GM21423 (cell line): ENCODE data around the gene CFC1.
"Not testable (repeated sequence)": the region's sequence is repeated elsewhere in the genome, so short reads cannot be mapped to it uniquely, and the experiment has no call there.

Source experiments
- ATAC-seq: cut with Tn5 transposase; IDR thresholded peaks from one replicate; pipeline ENCODE4 v1.9.1; 2021; ENCODE audit warnings: mild to moderate bottlenecking, moderate library complexity; ENCODE audit not compliant: unreplicated experiment

CFC1 gene

DNA sequence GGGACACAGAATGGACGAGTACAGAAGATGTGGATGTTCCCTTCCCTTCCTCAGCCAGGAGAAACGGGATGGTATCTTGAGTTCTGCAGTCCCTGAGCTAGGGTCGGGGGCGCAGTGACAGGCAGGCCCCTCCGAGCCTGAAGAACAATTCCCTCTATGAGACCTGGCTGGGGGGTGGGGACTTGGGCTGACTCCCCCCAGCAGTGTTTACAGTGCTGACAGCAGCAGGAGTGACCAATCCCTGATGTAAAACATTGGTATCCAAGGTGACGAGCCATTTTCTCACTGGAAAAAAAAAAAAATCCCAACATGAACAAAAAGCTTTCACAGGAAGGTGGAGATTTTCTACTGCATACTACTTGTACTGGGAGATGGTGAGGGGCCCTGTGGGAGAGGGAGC lies at the start of gene CFC1:
TSS of gene CFC1 (minus strand) at position 183 of the 400 bp plus-strand sequence. CDS start 288 bp downstream, outside the sequence.
- ATAC-seq: not testable (repeated sequence)

DNA sequence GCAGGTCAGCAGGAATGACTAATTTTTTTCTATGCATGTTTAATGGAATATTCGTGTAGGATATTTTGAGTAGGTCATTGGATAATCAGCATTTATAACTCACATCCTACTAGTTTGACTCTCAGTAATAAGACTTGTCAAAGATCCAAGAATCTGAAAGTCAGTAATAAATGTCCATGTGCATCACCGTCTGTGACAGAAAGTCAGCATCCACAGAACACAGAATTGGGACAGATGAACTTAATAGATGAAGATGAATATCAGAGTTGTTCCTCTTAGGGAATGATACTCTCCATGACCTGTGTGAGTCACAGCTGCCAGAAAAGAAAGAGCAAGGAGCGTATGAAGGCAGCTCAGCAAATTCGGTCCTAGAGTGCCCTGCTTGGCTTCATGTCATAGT lies 42.3 kb upstream of the CFC1 start:
- ATAC-seq: not testable (repeated sequence)

DNA sequence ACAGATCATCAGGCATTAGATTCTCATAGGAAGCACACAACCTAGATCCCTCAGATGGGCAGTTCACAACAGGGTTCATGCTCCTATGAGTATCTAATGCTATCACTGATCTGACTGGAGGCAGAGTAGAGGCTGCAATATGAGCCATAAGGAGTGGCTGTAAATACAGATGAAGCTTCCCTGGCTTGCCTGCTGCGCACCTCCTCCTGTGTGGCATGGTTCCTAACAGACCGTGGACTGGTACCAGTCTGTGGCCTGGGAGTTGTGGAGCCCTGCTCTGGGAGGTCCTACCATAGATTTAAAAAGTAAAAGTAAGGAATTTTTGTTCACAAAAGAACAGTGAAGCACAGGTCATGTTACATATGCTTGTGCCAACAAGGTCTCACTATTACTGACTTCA lies 39.6 kb upstream of the CFC1 start:
- not testable (repeated sequence) for ATAC-seq

DNA sequence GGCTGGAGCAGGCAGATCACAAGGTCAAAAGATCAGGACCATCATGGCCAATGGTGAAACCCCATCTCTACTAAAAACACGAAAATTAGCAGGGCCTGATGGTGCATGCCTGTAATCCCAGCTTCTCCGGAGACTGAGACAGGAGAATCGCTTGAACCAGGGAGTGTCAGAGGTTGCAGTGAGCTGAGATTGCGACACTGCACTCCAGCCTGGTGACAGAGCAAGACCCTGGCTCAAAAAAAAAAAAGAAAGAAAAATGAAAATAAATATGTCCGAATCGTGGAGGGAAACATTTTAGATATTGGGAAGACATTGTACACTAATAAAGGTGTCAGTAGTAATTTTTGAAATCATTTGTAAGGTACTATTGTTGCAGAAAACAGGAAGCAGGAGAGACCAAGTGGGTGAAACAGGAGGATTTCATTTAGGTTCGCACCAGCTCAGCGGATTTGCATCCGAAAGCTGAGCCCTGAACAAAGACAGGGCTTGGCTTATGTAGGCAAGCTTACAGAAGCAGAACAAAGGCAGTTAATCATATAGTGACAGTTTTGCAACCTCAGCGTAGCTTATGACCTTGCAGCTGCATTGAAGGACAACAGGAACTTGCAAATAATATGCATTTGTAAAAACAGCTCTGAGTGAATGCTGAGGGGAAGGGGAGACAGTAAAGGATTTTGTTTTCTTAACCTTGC lies 29.6 kb upstream of the CFC1 start:
- ATAC-seq: not testable (repeated sequence)

DNA sequence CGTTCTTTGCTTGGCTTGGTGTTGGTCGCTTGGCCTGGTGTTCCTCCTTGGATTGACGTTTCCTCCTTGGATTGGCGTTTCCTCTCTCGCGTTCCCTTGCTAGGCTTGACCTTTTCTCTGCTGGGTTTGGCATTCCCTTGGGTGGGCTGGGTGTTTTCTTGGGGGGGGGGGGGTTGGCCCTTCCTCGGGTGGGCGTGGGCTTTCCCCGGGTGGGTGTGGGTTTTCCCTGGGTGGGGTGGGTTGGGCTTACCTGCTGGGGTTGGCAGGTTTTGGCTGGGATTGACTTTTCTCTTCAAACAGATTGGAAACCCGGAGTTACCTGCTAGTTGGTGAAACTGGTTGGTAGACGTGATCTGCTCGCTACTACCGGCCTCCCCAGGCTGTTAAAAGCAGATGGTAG lies 11.8 kb upstream of the CFC1 start, which contains the start of gene POTEJ:
TSS of gene POTEJ (plus strand) at position 301 of the 400 bp plus-strand sequence. CDS start at position 394, 93 bp downstream.
- not testable (repeated sequence) for ATAC-seq

DNA sequence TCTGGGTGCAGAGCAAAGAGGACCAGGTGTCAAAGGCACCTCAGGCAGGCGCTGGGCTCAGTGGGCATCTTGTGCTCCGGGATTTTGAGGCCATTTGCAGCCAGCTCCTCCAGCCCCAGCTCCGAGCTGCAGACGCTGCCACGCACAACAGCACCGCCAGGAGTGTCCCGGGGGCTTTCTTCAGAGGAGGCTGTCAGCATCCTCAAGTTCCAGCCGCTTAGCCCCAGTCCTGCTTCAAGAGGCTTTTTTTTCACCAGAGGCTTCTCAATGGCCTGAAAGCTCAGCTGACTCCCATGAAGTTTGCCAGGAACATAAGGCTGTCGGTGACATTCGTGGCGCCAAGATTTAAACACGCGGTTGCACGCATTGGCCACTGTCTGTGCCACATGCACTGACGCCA lies 11.1 kb upstream of the CFC1 start:
- ATAC-seq: not testable (repeated sequence)

DNA sequence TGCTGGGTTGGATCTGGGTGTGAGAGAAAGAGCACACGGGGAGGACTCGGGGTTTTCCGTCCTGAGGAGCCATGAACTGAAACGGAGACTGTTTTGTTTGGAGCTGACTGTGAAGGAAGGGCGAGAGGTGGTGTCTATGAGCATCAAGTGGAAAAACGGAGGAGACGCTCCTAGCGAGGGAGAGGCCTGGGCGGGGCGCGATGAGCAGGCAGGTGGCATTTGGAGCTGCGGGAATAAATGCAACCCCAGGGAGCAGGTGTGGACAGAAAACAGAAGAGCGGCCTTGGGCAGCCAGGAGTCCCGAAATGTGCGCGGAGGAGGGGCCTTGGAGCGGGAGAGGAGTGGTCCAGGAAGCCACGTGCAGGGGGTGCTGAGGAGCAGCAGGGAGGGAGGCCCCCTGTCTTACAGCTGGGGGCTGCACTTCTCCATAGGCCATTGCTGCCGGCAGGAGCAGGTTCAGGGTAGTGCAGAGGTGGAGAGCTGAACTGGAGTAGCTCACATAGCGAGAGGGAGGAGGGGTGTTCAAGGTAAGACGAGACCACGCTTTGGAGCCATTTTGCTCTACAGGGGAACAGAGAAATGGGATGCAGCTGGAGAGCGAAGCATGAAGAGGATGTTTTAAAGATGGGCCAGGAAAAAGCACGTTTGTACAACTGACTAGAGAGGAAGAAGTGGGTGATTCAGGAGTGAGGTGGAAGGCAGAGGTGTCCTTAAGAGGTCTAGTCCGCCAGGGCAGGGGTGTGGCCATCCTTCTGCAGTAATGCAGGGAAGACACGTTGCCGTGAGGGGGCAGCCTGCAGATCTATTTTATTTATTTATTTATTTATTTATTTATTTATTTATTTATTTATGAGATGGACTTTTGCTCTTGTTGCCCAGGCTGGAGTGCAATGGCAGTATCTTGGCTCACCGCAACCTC lies 9.9 kb upstream of the CFC1 start:
- not testable (repeated sequence) for ATAC-seq

DNA sequence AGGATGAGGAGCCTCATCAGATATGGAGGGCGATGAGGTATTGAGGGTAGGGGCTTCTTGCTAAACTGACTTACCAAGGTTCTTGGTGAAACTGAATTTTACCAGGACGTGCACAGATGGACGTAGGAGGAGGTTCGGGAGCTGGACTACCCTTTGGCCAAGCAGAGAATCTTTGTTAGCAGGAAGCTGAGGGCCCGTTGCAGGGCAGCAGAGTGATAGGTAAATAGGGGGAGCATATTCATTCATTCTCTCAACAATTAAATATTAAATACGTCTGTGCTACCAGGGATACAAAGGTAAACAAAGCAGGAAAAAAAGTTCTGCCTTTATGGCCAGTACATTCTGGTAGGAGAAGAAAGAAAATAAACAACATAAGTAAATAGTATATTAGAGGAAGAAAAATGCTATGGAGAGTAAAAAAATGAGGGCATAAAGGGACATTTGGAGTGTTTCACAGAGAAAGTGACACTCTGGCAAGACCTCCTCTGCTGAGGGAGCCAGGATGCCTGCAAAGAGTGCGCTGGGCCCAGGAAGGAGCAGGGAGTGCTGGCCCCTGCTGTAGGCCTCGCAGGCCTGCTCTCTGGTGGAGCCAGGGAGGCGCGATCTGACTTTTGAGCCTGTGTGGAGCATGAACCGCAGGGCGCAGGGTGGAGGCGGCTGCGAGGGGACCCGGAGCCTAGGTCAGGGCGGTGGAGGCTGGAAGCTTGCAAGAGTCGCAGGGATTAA lies 9.1 kb upstream of the CFC1 start:
- not testable (repeated sequence) for ATAC-seq

DNA sequence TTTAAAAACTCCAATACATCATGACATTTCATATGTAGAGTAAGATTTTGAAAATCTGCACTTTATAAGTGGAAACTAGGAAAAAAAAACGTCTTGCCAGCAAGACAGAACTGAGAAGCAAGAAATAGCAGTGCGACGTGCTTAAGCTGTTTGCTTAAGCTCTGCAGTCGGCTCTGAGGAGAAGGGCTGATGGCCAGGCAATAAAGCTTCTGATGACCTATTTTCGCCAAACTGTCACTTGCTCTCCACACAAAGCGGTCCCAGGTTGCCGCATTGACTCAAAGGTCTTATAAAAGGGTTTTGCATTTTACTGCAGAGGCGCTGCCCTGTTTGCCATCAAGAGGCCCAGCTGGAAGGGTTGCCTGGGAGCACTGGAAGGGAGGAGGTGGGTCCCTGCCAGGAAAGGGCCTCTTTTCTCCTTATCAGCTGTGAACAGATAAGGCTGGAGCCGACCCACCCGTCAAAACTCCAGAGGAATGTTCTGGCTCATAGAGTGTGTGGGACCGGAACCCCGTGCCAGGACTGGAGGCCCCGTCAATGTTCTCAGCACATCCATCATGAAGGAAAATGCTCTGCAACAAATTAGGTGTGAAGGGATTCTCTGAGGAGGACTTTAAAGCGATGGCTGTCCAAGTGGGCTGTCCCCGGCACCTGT lies 2.4 kb upstream of the CFC1 start:
- not testable (repeated sequence) for ATAC-seq

DNA sequence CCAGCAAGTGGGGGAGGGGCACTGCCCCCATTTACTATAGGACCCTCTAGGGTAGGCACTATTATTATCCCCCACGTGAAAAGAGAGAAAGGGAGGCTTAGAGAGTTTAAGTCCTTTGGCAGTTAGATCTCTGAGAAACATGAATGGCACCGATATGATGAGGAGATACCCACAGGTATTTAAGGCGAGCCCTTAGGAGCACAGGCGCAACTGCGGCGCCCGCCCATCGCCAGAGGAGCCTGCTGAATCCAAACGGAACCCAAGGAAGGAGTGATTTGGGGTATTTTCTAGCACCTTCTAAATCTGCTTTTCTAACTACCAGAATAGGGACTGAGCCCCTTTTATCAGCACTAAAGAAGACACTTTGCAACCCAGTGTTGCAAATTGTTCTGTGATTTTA lies 551 bp upstream of the CFC1 start:
- not testable (repeated sequence) for ATAC-seq

DNA sequence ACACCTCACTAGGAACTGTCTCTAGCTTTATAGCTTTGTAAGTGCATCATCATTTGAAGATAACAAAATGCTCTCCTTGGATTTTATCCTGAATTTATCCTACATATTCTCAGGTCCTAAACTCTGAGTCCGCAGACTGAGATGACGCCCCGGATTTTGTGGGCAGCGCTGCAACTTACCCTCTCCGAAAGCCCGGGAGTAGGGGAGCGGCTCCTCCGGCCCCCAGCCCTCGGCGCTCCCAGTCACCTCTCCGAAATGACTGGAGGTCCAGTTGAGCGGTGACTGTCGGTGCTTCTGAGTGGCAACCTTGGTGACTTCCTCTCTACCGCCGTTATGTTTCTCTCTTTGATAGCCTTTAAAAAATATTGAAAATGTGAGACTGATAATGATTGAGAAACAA lies 912 bp downstream of the CFC1 start:
- not testable (repeated sequence) for ATAC-seq

DNA sequence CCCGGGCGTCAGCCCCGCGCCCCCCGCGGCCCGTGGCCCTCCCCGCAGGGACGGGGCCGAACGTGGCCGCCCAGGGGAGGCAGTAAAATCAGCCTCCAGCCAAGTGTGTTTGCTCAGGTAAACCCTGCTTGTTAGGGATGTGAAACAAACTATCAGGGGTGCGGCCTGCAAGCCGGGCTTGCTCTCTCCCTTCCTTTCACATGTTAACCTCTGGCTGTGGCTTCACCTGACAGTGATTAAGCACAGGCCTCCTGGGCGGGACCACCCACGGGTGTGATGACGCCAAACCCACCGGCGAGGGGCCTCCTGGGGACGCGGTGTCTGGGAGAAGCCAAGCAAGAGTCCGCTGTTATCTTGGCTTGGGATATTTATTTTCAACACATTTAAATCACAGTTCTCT lies 1.4 kb downstream of the CFC1 start:
- not testable (repeated sequence) for ATAC-seq

DNA sequence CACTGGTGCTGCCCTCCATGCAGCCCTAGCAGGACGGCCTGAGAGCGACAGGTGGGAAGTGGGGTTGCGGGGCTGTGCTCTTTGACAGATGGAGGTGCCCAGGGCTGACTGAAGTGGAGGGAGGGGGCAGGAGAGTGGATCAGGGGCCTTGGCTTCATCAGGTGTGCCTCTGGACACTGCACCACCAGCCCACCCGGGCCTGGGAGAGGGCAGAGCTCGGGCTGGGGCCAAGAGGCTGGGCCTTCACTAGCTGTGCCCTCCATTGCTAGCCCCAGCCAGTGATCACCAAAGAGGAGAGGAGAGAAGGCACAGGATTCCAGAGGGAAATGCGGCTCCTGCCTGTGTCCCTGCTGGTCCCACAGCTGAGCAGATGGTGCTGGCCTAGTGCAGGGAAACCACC lies 2.6 kb downstream of the CFC1 start:
- ATAC-seq: not testable (repeated sequence)

DNA sequence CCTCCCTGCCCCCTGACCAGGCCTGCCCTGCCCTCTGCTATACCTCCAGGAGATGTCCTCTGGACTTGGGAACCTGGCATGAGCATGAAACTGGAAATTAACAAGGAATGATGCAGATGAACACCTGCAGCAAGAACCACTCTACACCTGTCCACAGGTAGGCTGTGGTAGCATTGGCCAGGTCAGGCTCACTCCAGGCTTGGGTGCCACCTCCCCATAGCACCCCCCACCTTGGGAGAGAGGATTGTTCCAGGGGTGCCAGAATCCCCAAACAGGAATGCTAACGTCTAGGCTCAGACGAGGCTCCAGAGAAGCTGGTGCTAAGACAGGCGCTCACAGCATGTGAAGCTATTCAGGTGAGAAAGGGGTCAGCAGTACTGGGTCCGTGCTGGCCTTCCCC lies 5.4 kb downstream of the CFC1 start:
- ATAC-seq: not testable (repeated sequence)

DNA sequence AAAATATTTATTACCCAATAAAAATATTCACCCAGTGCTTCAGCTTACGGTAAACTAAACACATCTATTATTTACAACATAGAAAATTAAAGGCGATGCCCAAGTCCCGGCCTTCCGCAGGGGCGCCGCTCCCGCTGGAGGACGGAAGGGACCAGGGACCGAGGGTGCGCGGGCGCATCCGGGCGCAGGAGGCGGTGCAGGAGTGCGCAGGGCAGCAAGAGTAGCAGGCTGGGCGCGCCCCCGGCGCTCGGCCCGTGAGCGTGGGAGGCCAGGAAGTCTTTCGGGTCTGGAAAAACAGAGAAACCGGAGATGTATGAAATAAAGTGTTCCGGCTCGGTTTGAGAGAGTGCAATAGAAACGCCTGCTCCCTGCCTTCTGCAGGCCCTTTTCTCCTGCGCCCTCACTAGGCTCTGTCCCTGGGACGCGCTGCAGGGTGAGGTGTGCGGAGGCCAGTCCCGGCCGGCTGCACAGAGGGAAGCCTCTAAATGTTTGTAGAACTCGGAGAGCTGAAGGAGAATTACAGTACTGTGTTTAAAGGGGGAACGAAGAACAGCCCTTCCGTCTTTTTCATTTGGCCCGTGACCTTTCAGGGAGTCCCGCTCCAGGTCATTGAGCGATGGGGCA lies 6.5 kb downstream of the CFC1 start:
- ATAC-seq: not testable (repeated sequence)

DNA sequence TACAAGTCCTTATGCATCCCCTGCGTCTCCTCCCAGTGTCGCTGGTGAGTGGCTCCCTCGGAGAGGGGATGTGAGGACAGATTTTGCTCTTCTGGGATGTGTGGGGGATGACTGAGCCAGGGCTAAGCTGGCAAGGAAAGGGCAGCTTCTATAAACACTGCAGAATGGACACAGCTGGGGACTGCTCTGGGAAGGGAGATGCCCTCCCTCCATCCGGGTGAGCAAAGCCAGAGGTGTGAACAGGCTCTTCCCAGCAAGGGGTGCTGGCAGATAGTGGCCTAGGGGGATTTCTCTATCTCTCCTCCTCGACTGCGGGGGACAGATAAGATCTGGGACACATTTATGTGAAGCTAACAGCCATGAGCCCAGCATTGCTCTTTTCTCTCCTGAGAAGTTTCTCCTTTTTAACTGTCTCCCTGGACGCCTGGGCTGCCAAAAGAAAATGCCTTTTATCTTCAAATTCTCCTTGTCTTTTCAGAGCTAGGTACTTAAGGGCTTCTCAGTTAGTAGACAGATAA lies 8.5 kb downstream of the CFC1 start:
- not testable (repeated sequence) for ATAC-seq

DNA sequence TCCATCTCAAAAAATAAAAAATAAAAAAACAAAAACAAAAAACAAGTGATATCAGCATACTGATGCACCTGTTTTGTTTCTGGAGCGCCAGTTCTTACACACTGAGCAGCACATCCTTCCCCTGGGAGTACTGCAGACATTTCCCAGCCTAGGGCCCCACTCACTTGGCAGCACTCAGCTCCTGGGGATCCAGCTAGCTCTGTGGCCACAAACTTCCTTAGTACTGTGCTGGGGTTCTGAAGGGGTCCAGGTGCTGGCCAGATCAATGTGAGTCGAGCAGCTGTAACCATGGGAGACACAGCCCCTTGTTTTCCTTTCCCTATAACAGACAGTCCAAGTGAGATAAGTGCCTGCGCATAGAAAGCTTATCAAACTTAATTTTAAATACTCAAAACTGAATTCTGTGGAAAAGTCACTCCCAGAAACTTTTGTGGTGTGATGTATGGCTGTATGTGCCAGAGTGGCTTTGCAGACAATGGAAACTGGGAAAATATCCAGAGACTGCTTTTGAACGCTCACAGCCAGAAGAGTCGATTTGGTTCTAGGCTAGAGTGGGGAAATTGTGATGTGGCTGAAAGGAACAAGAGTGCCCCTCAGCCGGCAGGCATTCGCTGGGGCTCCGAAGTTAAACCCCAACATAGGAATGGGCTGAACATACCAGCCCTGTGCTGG lies 9.1 kb downstream of the CFC1 start:
- ATAC-seq: not testable (repeated sequence)

DNA sequence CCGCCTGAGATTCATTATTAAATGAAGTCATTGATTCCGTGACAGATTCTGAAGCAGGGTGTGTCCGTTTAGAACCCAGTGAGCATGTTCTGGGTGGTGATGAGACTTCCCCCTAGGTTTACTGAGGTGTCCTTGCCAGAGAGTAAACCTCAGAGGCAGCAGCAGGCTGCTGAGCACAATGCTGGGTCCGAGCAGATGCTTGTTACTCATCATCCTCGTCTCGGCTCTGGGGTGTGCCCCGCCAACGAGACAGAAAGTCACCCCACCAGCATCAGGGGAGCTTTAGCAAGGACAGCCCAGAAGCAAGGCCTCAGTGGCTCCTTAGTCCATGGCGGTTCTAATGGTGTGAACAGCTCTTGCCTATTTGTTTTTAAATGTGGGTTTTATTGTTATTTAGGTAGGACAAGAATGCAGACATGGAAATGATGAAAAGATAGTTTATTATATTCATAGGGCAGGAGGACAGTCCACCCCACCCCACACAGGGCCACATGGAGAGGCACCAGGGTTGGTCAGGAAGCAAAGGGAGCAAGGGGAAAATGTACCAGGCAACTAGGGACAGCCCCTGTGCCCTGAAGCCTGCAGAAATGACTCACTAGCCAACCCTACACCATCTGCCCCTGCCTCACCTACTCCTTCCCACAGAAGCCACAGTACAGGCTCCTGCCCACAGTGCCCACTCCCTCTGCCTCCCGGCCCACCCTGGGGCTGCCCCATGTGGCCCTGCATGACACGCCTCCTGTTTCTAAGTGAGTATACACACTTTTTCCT lies 10.5 kb downstream of the CFC1 start:
- ATAC-seq: peak; percentile 77

DNA sequence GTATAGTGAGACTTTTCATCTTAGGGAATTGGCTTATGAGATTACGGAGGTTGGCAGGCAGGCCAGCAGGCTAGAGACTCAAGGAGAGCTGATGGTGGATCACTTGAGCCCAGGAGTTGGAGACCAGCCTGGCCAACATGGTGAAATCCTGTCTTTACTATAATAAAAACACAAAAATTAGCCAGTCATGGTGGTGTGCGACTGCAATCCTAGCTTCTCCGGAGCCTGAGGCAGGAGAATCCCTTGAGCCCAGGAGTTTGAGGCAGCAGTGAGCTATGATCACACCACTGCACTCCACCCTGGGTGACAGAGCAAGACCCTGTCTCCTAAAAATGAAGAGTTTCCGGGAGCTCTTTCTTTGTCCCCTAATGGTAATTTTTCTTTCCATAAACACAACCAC lies 14.6 kb downstream of the CFC1 start:
- not testable (repeated sequence) for ATAC-seq
